Ovary (tissue), 9 donors: ENCODE measurements around the gene CLBA1. TPM values are rescaled to one million over a fixed set of nuclear protein-coding genes. Genes with fewer than 3 reads are reported as not detected.
A peak's percentile ranks its signal among the peaks of the same experiment; 100 is the strongest.

ENCODE experiments used
- DNase-seq, 5 donors: peaks; one replicate each; pipeline ENCODE4 v3.0.0-alpha.2; 2019 to 2020
- H3K27ac ChIP-seq, 2 donors: fragments of 200-600 bp; one replicate each; pipeline versions ENCODE4 v1.5.1 to v1.8.0; 2019 to 2022
- H3K27me3 ChIP-seq: fragments of 200-600 bp; one replicate; pipeline ENCODE4 v1.8.0; 2022
- H3K36me3 ChIP-seq: fragments of 200-600 bp; sonication (generic); one replicate; pipeline ENCODE4 v1.5.1; 2019
- H3K4me1 ChIP-seq: one replicate; pipeline ENCODE4 v1.8.1; 2013; ENCODE audit warnings: mild to moderate bottlenecking, moderate library complexity; ENCODE audit not compliant: insufficient read depth
- H3K4me3 ChIP-seq: fragments of 200-600 bp; sonication (generic); one replicate; pipeline ENCODE4 v1.5.1; 2017
- H3K9me3 ChIP-seq, 2 donors: fragments of 200-600 bp in 1 of 2; sonication (generic) in 1 of 2; one replicate each; pipeline versions ENCODE4 v1.5.1 to v1.8.1; 2013 to 2019; ENCODE audit warnings: mild to moderate bottlenecking in 1 of 2, moderate library complexity in 1 of 2
- EP300 ChIP-seq: sonication (generic); formaldehyde crosslinking; IDR thresholded peaks from one replicate; pipeline ENCODE4 v1.6.1; 2017; ENCODE audit warnings: antibody characterized with exemption
- POLR2A ChIP-seq: fragments of 450-650 bp; IDR thresholded peaks from one replicate; pipeline ENCODE4 v1.6.1; 2017; ENCODE audit warnings: antibody characterized with exemption, mild to moderate bottlenecking, moderate library complexity
- WGBS, 3 donors: extraction: QIAGEN DNeasy Blood & Tissue Kit in 1 of 3; methylation state at CpG; one replicate each; pipeline versions ENCODE4 v1.1.5 to v1.1.7; 2013 to 2017; 5-methylcytosine and 5-hydroxymethylcytosine counted together
- intact Hi-C, 4 donors: fragments of 100-400 bp; cut with DNase I; formaldehyde crosslinking; loops; one replicate each; pipeline versions ENCODE4 v1.11.0 to v1.15.1; 2022 to 2023
- polyA plus RNA-seq, 2 donors: library from polyadenylated mRNA; stranded (reverse); fragments of 200-250 nt in 1 of 2; fragments of 350-450 nt in 1 of 2; fragmentation: Illumina TruSeq in 1 of 2; extraction: RNeasy Lipid Tissue Mini Kit (QIAGEN cat#74804) in 1 of 2; gene quantifications; one replicate each; pipeline ENCODE4 v1.2.3, GENCODE V29; 2013 to 2014
- total RNA-seq, 7 donors: library from RNA; depleted of rRNA in 2 of 7; stranded (reverse); fragments of >200 nt in 2 of 7; fragmentation: NEBNext Ultra II Directional in 3 of 7; extraction: Animal tissue kit (Norgen Biotek cat#: 25700) in 3 of 7; gene quantifications; one replicate each; pipeline versions ENCODE4 v1.1.0 to v1.2.4, GENCODE V29; 2016 to 2023
- TF ChIP-seq, protein P1 (sequence below), 3 donors: fragments of 450-650 bp in 2 of 3; fragments of 200-600 bp in 1 of 3; IDR thresholded peaks; one replicate each; pipeline versions ENCODE4 v1.5.1 to v1.8.0; 2016 to 2022; ENCODE audit warnings: antibody characterized with exemption in 3 of 3, mild to moderate bottlenecking in 1 of 3
- donor health status: DM: no; HTN: no; CAD: no; lungs with moderate emphysema.
- donor health status: DM: no; HTN: no; CAD: no.
- donor health status: Bipolar disorder and iron deficiency.
- donor health status: DM: yes; HTN: yes; CAD: no.
- donor health status: DM: no; HTN: no; CAD: no.
- donor health status: DM: yes; HTN: yes; CAD: no.

CLBA1 gene
- total and polyA plus RNA-seq, 9 donors = 3.5 to 15.7 (median 6.7) TPM

- H3K9me3 ChIP-seq = no peaks in the 10 kb centered on the region
- 79 to 82% (median 80%) methylated on average over 10 of the region's 10 CpGs for whole genome bisulfite sequencing, 3 donors
- TF ChIP-seq POLR2A (no peak), EP300 (no peak)
- TF ChIP-seq, protein P1, sequence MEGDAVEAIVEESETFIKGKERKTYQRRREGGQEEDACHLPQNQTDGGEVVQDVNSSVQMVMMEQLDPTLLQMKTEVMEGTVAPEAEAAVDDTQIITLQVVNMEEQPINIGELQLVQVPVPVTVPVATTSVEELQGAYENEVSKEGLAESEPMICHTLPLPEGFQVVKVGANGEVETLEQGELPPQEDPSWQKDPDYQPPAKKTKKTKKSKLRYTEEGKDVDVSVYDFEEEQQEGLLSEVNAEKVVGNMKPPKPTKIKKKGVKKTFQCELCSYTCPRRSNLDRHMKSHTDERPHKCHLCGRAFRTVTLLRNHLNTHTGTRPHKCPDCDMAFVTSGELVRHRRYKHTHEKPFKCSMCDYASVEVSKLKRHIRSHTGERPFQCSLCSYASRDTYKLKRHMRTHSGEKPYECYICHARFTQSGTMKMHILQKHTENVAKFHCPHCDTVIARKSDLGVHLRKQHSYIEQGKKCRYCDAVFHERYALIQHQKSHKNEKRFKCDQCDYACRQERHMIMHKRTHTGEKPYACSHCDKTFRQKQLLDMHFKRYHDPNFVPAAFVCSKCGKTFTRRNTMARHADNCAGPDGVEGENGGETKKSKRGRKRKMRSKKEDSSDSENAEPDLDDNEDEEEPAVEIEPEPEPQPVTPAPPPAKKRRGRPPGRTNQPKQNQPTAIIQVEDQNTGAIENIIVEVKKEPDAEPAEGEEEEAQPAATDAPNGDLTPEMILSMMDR (IDR thresholded peaks at IDR 0.05) = no peak
- no peaks in the 10 kb centered on the region for H3K36me3 ChIP-seq
- DNase-seq = peak in 3 of 5 donors; percentile 12 to 31 (median 26)
- H3K27ac ChIP-seq = no peak overlapping the region
- intact Hi-C loops = loop anchor here in 2 of 4 donors (5.0 kb wide), 2 partner anchors 35 to 60 kb away; no protein-coding TSS in a partner anchor
- peaks cover 4% of the 10 kb centered on the region for H3K4me1 ChIP-seq
- no peak overlapping the region for H3K4me3 ChIP-seq
- H3K27me3 ChIP-seq = no peaks in the 10 kb centered on the region
Measured at GRCh38 chr14:104982548-104983230, 2.9 kb upstream of the CLBA1 start.

DNA sequence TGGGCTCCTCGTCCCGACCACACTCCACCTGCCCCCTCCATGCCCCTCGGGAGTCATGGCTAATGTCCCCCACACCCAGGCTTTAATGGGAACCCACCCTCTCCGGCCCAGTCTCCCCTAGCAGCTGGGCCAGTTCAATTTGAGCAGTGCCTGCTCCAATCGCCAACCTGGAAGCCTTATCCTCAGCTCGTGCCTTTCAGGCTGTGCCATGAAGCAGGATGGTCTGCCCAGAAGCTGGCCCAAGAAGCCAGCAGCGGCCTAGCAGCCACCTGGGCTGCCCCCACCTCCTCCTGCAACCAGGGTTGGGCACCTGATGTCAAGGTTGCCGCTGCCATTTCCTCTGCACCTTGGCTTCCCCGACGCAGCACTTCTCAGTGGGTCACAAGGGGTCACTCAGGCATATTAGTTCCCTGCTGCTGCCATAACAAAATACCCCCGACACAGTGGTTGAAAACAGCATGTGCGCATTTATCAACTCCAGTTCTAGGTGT is 2.3 kb upstream of the CLBA1 start:
- Histone ChIP-seq H3K4me3 (no peak overlapping the region), H3K4me1 (peaks cover 4% of the 10 kb centered on the region), H3K27ac (no peak overlapping the region), H3K27me3 (no peaks in the 10 kb centered on the region), H3K36me3 (no peaks in the 10 kb centered on the region), H3K9me3 (no peaks in the 10 kb centered on the region)
- peak in 2 of 5 donors; percentile 18 to 21 for DNase-seq
- intact Hi-C loops = loop anchor here in 2 of 4 donors (5.0 kb wide), 2 partner anchors 34 to 59 kb away; no protein-coding TSS in a partner anchor
- 75 to 79% (median 78%) methylated on average over 12 of the region's 12 CpGs for WGBS, 3 donors
- TF ChIP-seq EP300 (no peak), POLR2A (no peak)
- TF ChIP-seq, protein P1 (IDR thresholded peaks at IDR 0.05) = no peak

- intact Hi-C loops = loop anchor here in 2 of 4 donors (5.0 kb wide), 2 partner anchors 33 to 58 kb away; no protein-coding TSS in a partner anchor
Measured at GRCh38 chr14:104984056-104984894, 1.3 kb upstream of the CLBA1 start.

More at GRCh38 chr14:104984056-104984894, 1.3 kb upstream of the CLBA1 start:
- TF ChIP-seq, protein P1 (IDR thresholded peaks at IDR 0.05) = no peak
- TF ChIP-seq EP300 (no peak), POLR2A (no peak)
- H3K36me3 ChIP-seq = no peaks in the 10 kb centered on the region
- no peak overlapping the region for H3K4me3 ChIP-seq
- peak in 1 of 5 donors; percentile 41 for DNase-seq
- 88 to 91% (median 90%) methylated on average over 15 of the region's 15 CpGs for WGBS, 3 donors
- H3K4me1 ChIP-seq = peaks cover 4% of the 10 kb centered on the region
- H3K27ac ChIP-seq = no peak overlapping the region
- no peaks in the 10 kb centered on the region for H3K9me3 ChIP-seq
- no peaks in the 10 kb centered on the region for H3K27me3 ChIP-seq
